Neural cell (in vitro differentiated cells): Measurements from ENCODE around the gene SMIM36. TPM values are rescaled to one million over a fixed set of nuclear protein-coding genes. Genes with fewer than 3 reads are reported as not detected.

Source experiments
- H2AFZ ChIP-seq: fragments of 200-600, 300-800 bp; sonication (generic), shearing (Covaris generic); 2 replicates; pipeline ENCODE4 v1.6.0; 2014; ENCODE audit warnings: low read depth, mild to moderate bottlenecking, antibody characterized with exemption, low read length, moderate library complexity
- H3F3A ChIP-seq: fragments of 200-600 bp; shearing (Covaris generic); 2 replicates; pipeline ENCODE4 v1.6.1; 2016; ENCODE audit warnings: mild to moderate bottlenecking, moderate library complexity, mixed read lengths, antibody characterized with exemption, low read length; ENCODE audit not compliant: insufficient read depth, poor library complexity, severe bottlenecking
- H3K27ac ChIP-seq: fragments of 200-600, 300-800 bp; sonication (generic), shearing (Covaris generic); 2 replicates; pipeline ENCODE4 v1.5.1; 2014; ENCODE audit warnings: mild to moderate bottlenecking, low read length, moderate library complexity
- H3K27me3 ChIP-seq: fragments of 300-800, 200-600 bp; sonication (generic), shearing (Covaris generic); 2 replicates; pipeline ENCODE4 v1.6.0; 2014; ENCODE audit warnings: mild to moderate bottlenecking, low read depth, low read length, moderate library complexity; ENCODE audit not compliant: insufficient read depth
- H3K36me3 ChIP-seq: fragments of 300-800, 200-600 bp; sonication (generic), shearing (Covaris generic); 2 replicates; pipeline ENCODE4 v1.5.1; 2014; ENCODE audit warnings: mild to moderate bottlenecking, antibody characterized with exemption, low read length, moderate library complexity; ENCODE audit not compliant: insufficient read depth
- H3K4me2 ChIP-seq: fragments of 300-800, 200-600 bp; sonication (generic), shearing (Covaris generic); 2 replicates; pipeline ENCODE4 v1.6.0; 2014; ENCODE audit warnings: mild to moderate bottlenecking, low read length
- H3K4me3 ChIP-seq: fragments of 300-800, 200-600 bp; sonication (generic), shearing (Covaris generic); 2 replicates; pipeline ENCODE4 v1.5.1; 2014; ENCODE audit warnings: mild to moderate bottlenecking, low read length, moderate library complexity
- H3K79me2 ChIP-seq: fragments of 200-600 bp; shearing (Covaris generic); replicated peaks from 2 replicates; pipeline ENCODE4 v1.6.0; 2014; ENCODE audit warnings: mild to moderate bottlenecking, low read length, moderate library complexity; ENCODE audit not compliant: insufficient read depth
- H3K9ac ChIP-seq: fragments of 300-800, 200-600 bp; sonication (generic), shearing (Covaris generic); 2 replicates; pipeline ENCODE4 v1.6.1; 2016; ENCODE audit warnings: mild to moderate bottlenecking, low read length, mixed read lengths
- H3K9me2 ChIP-seq: fragments of 200-600 bp; shearing (Covaris generic); 2 replicates; pipeline ENCODE4 v1.6.1; 2016; ENCODE audit warnings: mild to moderate bottlenecking, low read length, mixed read lengths; ENCODE audit not compliant: insufficient read depth
- H3K9me3 ChIP-seq: fragments of 200-600, 300-800 bp; sonication (generic), shearing (Covaris generic); 2 replicates; pipeline ENCODE4 v1.6.1; 2016; ENCODE audit warnings: mild to moderate bottlenecking, mixed run types, low read length, moderate library complexity, mixed read lengths
- H4K20me1 ChIP-seq: fragments of 200-600 bp; shearing (Covaris generic); 2 replicates; pipeline ENCODE4 v1.6.1; 2016; ENCODE audit warnings: mild to moderate bottlenecking, mixed run types; ENCODE audit not compliant: insufficient read depth
- EP300 ChIP-seq: fragments of 450-650 bp; conservative IDR thresholded peaks from 2 replicates; pipeline ENCODE4 v1.6.1; 2014; ENCODE audit warnings: antibody characterized with exemption, mild to moderate bottlenecking, moderate library complexity; ENCODE audit not compliant: poor library complexity, severe bottlenecking
- EZH2 ChIP-seq: fragments of 200-600, 300-800 bp; shearing (Covaris generic), sonication (generic); IDR thresholded peaks from 2 replicates; pipeline ENCODE4 v1.6.1; 2014; ENCODE audit warnings: antibody characterized with exemption, low read length, borderline replicate concordance, mild to moderate bottlenecking; ENCODE audit not compliant: insufficient read depth, poor library complexity, severe bottlenecking
- MXI1 ChIP-seq: fragments of 450-650 bp; conservative IDR thresholded peaks from 2 replicates; pipeline ENCODE4 v1.6.1; 2014; ENCODE audit warnings: antibody characterized with exemption, mild to moderate bottlenecking; ENCODE audit not compliant: poor library complexity, severe bottlenecking
- POLR2AphosphoS5 ChIP-seq: IDR thresholded peaks from 2 replicates; pipeline ENCODE4 v1.6.1; 2012
- RAD21 ChIP-seq: fragments of 450-650 bp; conservative IDR thresholded peaks from 2 replicates; pipeline ENCODE4 v1.6.1; 2014; ENCODE audit warnings: antibody characterized with exemption, mild to moderate bottlenecking, moderate library complexity
- SMC3 ChIP-seq: fragments of 450-650 bp; conservative IDR thresholded peaks from 2 replicates; pipeline ENCODE4 v1.6.1; 2014; ENCODE audit warnings: antibody characterized with exemption, mild to moderate bottlenecking, moderate library complexity; ENCODE audit not compliant: poor library complexity
- TAF1 ChIP-seq: IDR thresholded peaks from 2 replicates; pipeline ENCODE4 v1.6.1; 2012; ENCODE audit warnings: low read depth
- polyA plus RNA-seq: library from polyadenylated mRNA; depleted of rRNA; stranded (reverse); fragments of >200 nt; gene quantifications from 2 replicates; pipeline ENCODE4 v1.2.3, GENCODE V29; 2014
- TF ChIP-seq, protein P1 (sequence below): fragments of 450-650 bp; IDR thresholded peaks from 2 replicates; pipeline ENCODE4 v1.5.1; 2014; ENCODE audit warnings: antibody characterized with exemption, mild to moderate bottlenecking, moderate library complexity; ENCODE audit not compliant: poor library complexity, severe bottlenecking
- TF ChIP-seq, protein P2 (sequence below): IDR thresholded peaks from 2 replicates; pipeline ENCODE4 v1.6.1; 2012; ENCODE audit warnings: borderline replicate concordance

The SMIM36 gene
- polyA plus RNA-seq, 1 donor from 2014 or later, result not detected

DNA sequence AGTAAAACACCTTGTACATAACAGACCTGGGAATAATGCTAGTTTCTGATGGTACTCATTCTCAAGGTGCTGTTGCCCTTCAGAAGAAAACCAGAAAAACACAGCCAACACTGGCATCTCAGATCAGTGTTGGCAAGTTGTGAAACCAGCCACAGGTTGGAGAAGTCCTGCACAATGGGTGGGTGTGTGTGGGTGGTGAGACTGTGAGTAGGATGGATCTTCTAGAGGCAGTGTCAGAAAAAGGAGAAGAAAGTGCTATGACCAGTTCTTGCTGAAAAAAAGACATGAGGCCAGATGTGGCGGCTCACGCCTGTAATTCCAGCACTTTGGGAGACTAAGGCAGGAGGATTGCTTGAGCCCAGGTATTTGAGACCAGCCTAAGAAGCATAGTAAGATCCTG is 35.2 kb upstream of the SMIM36 start:
- Histone ChIP-seq H3K27ac (no peak overlapping the region), H2AFZ (no peak overlapping the region), H3K9ac (no peak overlapping the region), H4K20me1 (no peaks in the 10 kb centered on the region), H3K9me2 (no peaks in the 10 kb centered on the region), H3F3A (no peaks in the 10 kb centered on the region), H3K36me3 (no peaks in the 10 kb centered on the region), H3K4me2 (no peak overlapping the region), H3K4me3 (no peak overlapping the region), H3K79me2 (no peaks in the 10 kb centered on the region), H3K9me3 (no peaks in the 10 kb centered on the region), H3K27me3 (no peaks in the 10 kb centered on the region)
- no peak for TF ChIP-seq SMC3
- TF ChIP-seq EP300, result no peak
- no peak for TF ChIP-seq EZH2
- TF ChIP-seq POLR2AphosphoS5, result no peak
- TF ChIP-seq RAD21, result no peak
- TF ChIP-seq, protein P1, sequence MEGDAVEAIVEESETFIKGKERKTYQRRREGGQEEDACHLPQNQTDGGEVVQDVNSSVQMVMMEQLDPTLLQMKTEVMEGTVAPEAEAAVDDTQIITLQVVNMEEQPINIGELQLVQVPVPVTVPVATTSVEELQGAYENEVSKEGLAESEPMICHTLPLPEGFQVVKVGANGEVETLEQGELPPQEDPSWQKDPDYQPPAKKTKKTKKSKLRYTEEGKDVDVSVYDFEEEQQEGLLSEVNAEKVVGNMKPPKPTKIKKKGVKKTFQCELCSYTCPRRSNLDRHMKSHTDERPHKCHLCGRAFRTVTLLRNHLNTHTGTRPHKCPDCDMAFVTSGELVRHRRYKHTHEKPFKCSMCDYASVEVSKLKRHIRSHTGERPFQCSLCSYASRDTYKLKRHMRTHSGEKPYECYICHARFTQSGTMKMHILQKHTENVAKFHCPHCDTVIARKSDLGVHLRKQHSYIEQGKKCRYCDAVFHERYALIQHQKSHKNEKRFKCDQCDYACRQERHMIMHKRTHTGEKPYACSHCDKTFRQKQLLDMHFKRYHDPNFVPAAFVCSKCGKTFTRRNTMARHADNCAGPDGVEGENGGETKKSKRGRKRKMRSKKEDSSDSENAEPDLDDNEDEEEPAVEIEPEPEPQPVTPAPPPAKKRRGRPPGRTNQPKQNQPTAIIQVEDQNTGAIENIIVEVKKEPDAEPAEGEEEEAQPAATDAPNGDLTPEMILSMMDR, result no peak
- TF ChIP-seq MXI1, result no peak
- no peak for TF ChIP-seq TAF1
- TF ChIP-seq, protein P2, sequence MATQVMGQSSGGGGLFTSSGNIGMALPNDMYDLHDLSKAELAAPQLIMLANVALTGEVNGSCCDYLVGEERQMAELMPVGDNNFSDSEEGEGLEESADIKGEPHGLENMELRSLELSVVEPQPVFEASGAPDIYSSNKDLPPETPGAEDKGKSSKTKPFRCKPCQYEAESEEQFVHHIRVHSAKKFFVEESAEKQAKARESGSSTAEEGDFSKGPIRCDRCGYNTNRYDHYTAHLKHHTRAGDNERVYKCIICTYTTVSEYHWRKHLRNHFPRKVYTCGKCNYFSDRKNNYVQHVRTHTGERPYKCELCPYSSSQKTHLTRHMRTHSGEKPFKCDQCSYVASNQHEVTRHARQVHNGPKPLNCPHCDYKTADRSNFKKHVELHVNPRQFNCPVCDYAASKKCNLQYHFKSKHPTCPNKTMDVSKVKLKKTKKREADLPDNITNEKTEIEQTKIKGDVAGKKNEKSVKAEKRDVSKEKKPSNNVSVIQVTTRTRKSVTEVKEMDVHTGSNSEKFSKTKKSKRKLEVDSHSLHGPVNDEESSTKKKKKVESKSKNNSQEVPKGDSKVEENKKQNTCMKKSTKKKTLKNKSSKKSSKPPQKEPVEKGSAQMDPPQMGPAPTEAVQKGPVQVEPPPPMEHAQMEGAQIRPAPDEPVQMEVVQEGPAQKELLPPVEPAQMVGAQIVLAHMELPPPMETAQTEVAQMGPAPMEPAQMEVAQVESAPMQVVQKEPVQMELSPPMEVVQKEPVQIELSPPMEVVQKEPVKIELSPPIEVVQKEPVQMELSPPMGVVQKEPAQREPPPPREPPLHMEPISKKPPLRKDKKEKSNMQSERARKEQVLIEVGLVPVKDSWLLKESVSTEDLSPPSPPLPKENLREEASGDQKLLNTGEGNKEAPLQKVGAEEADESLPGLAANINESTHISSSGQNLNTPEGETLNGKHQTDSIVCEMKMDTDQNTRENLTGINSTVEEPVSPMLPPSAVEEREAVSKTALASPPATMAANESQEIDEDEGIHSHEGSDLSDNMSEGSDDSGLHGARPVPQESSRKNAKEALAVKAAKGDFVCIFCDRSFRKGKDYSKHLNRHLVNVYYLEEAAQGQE, result no peak

DNA sequence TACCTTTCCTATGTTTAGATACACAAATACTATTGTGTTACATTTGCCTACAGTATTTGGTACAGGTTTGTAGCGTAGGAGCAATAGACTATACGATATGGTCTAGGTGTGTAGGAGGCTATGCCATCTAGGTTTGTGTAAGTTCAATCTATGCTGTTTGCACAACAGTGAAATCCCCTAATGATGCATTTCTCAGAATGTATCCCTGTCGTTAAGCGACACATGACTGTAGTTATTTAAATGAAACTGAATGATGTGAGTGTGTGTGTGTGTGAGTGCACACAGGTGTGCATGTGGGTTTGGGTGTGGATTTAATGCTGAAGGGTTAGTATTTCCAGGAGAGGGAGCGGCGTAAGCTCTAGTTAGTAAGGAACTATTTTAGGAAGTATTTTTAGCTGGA is 34.6 kb upstream of the SMIM36 start:
- Histone ChIP-seq H3K27ac (no peak overlapping the region), H3K9ac (no peak overlapping the region), H3K4me2 (no peak overlapping the region)

More for the DNA sequence above, 34.6 kb upstream of the SMIM36 start:
- H3K4me3 ChIP-seq, result no peak overlapping the region
- no peak overlapping the region for H2AFZ ChIP-seq
- H3K79me2 ChIP-seq, result no peaks in the 10 kb centered on the region
- TF ChIP-seq POLR2AphosphoS5, result no peak
- no peak for TF ChIP-seq TAF1
- TF ChIP-seq RAD21, result no peak
- TF ChIP-seq MXI1, result no peak
- TF ChIP-seq, protein P2, result no peak
- no peak for TF ChIP-seq EP300
- TF ChIP-seq, protein P1, result no peak
- TF ChIP-seq SMC3, result no peak
- no peak for TF ChIP-seq EZH2
- H3K9me2 ChIP-seq, result no peaks in the 10 kb centered on the region
- no peaks in the 10 kb centered on the region for H3K27me3 ChIP-seq
- H3F3A ChIP-seq, result no peaks in the 10 kb centered on the region
- H3K36me3 ChIP-seq, result no peaks in the 10 kb centered on the region
- H4K20me1 ChIP-seq, result no peaks in the 10 kb centered on the region
- no peaks in the 10 kb centered on the region for H3K9me3 ChIP-seq
